A549 (cell line): ENCODE data around the gene IGFBP2. TPM values are rescaled to one million over a fixed set of nuclear protein-coding genes. Genes with fewer than 3 reads are reported as not detected.

ENCODE experiments used
- ATAC-seq, 2 experiments: fragments of 200-7000 bp in 1 of 2; fragments of >200 bp in 1 of 2; cut with Nextera tagmentation in 1 of 2; cut with Tn5 transposase in 1 of 2; 3 replicates each; pipeline versions ENCODE4 v1.8.0 to v1.9.1; 2018 to 2020; ENCODE audit warnings: mild to moderate bottlenecking in 1 of 2, moderate library complexity in 1 of 2
- CTCF ChIA-PET: fragments of 300-600 bp; sonication (Branson Sonifier 250); formaldehyde crosslinking; extraction: SDS; loops from one replicate; lab custom pipeline; 2021; ENCODE audit warnings: antibody characterized with exemption, inconsistent platforms; lab: Yijun Ruan, JAX
- POLR2A ChIA-PET: fragments of 350-600 bp; formaldehyde crosslinking; extraction: SDS; loops from one replicate; lab custom pipeline; 2021; ENCODE audit warnings: antibody characterized with exemption, inconsistent platforms; lab: Yijun Ruan, JAX
- DNase-seq, 2 experiments: peaks; one replicate each; pipeline versions ENCODE4 v3.0.0 to v3.0.0-alpha.2; 2011 to 2016; ENCODE audit warnings: low read depth in 1 of 2, low spot score in 1 of 2
- FAIRE-seq: peaks from 2 replicates; lab custom pipeline; 2011; peaks lifted over from hg19 to GRCh38; lab: Jason Lieb, UNC
- H3K27ac ChIP-seq, 2 experiments: fragments of >200 bp; sonication (Bioruptor Twin); formaldehyde crosslinking; 3 replicates each; pipeline ENCODE4 v1.5.1; 2016 to 2017
- H3K4me1 ChIP-seq: fragments of >200 bp; sonication (Bioruptor Twin); formaldehyde crosslinking; 3 replicates; pipeline ENCODE4 v1.6.1; 2016
- H3K4me2 ChIP-seq: fragments of >200 bp; sonication (Bioruptor Twin); formaldehyde crosslinking; 3 replicates; pipeline ENCODE4 v1.6.1; 2016
- H3K4me3 ChIP-seq: fragments of >200 bp; sonication (Bioruptor Twin); formaldehyde crosslinking; 3 replicates; pipeline ENCODE4 v1.5.1; 2016
- H3K9me3 ChIP-seq: fragments of >200 bp; sonication (Bioruptor Twin); formaldehyde crosslinking; 3 replicates; pipeline ENCODE4 v1.6.1; 2016
- ATOH8 ChIP-seq: fragments of 250-450 bp; sonication (Bioruptor Pico); IDR thresholded peaks from 2 replicates; pipeline ENCODE4 v1.5.0; 2020; ENCODE audit warnings: low read depth, mild to moderate bottlenecking, moderate library complexity
- BCL3 ChIP-seq: fragments of >200 bp; sonication (Bioruptor Twin); formaldehyde crosslinking; IDR thresholded peaks from 3 replicates; pipeline ENCODE4 v1.6.1; 2016
- CBX2 ChIP-seq: fragments of 200-600 bp; sonication (generic); IDR thresholded peaks from 2 replicates; pipeline ENCODE4 v1.6.1; 2016; ENCODE audit warnings: low read depth, mild to moderate bottlenecking, borderline replicate concordance
- CBX8 ChIP-seq: fragments of 200-600 bp; sonication (generic); IDR thresholded peaks from 2 replicates; pipeline ENCODE4 v1.6.1; 2016
- CEBPB ChIP-seq, 2 experiments: fragments of >200 bp in 1 of 2; sonication (Bioruptor Twin) in 1 of 2; formaldehyde crosslinking in 1 of 2; IDR thresholded peaks; 2 replicates each; pipeline ENCODE4 v1.6.1; 2012 to 2016
- EHF ChIP-seq: fragments of 250-450 bp; sonication (Bioruptor Pico); IDR thresholded peaks from 2 replicates; pipeline ENCODE4 v1.5.0; 2020; ENCODE audit warnings: mild to moderate bottlenecking
- ESRRA ChIP-seq: fragments of 150-350 bp; IDR thresholded peaks from 2 replicates; pipeline ENCODE4 v1.6.1; 2014; ENCODE audit warnings: mild to moderate bottlenecking, low read length, borderline replicate concordance
- FOSB ChIP-seq: fragments of 250-450 bp; sonication (Bioruptor Pico); IDR thresholded peaks from 2 replicates; pipeline ENCODE4 v1.5.0; 2020; ENCODE audit warnings: mild to moderate bottlenecking, moderate library complexity
- HOXA7 ChIP-seq: fragments of 250-450 bp; sonication (Bioruptor Pico); IDR thresholded peaks from 2 replicates; pipeline ENCODE4 v1.5.0; 2020; ENCODE audit warnings: mild to moderate bottlenecking, moderate library complexity
- KDM5A ChIP-seq: fragments of 200-600 bp; sonication (generic); IDR thresholded peaks from 2 replicates; pipeline ENCODE4 v1.6.1; 2016; ENCODE audit warnings: antibody characterized with exemption, mild to moderate bottlenecking
- NR3C1 ChIP-seq: fragments of >200 bp; sonication (Bioruptor Twin); formaldehyde crosslinking; IDR thresholded peaks from 3 replicates; pipeline ENCODE4 v1.6.1; 2017
- PBX3 ChIP-seq: IDR thresholded peaks from 2 replicates; pipeline ENCODE4 v1.6.1; 2012
- POLR2AphosphoS2 ChIP-seq: conservative IDR thresholded peaks from 2 replicates; pipeline ENCODE4 v1.6.1; 2012; ENCODE audit warnings: low read length, improper control_type of control experiment, inconsistent platforms
- RCOR1 ChIP-seq: fragments of 150-350 bp; IDR thresholded peaks from 2 replicates; pipeline ENCODE4 v1.6.1; 2014; ENCODE audit warnings: antibody characterized with exemption, low read length, low read depth
- REST ChIP-seq: fragments of 200-600 bp; sonication (generic); IDR thresholded peaks from 2 replicates; pipeline ENCODE4 v1.6.1; 2016; ENCODE audit warnings: antibody characterized with exemption, mild to moderate bottlenecking, moderate library complexity
- TFCP2L1 ChIP-seq: fragments of 250-450 bp; sonication (Bioruptor Pico); IDR thresholded peaks from 2 replicates; pipeline ENCODE4 v1.5.0; 2021; ENCODE audit warnings: mild to moderate bottlenecking
- TP53 ChIP-seq: fragments of 250-450 bp; sonication (Bioruptor Pico); IDR thresholded peaks from 2 replicates; pipeline ENCODE4 v1.5.0; 2021; ENCODE audit warnings: mild to moderate bottlenecking, moderate library complexity
- ZC3H11A ChIP-seq: fragments of 450-650 bp; IDR thresholded peaks from 2 replicates; pipeline ENCODE4 v1.6.1; 2014; ENCODE audit warnings: antibody characterized with exemption, mild to moderate bottlenecking
- ZNF302 ChIP-seq: fragments of 250-450 bp; sonication (Bioruptor Pico); IDR thresholded peaks from 2 replicates; pipeline ENCODE4 v1.9.0; 2021; ENCODE audit warnings: inconsistent platforms, mild to moderate bottlenecking, moderate library complexity
- WGBS: methylation state at CpG from one replicate; pipeline ENCODE4 v1.1.6; 2017; ENCODE audit errors: missing lambda C conversion rate; 5-methylcytosine and 5-hydroxymethylcytosine counted together
- polyA plus RNA-seq, 4 experiments: library from polyadenylated mRNA; depleted of rRNA in 3 of 4; stranded (reverse); fragments of >200 nt; fragmentation: RNase III in 1 of 4; extraction: RNeasy Plus Mini Kit Qiagen cat#74134 plus additional on column Dnase treatment in 1 of 4; gene quantifications; 2 replicates in 3 of 4; 3 replicates in 1 of 4; pipeline ENCODE4 v1.2.3, GENCODE V29; 2011 to 2017

Gene IGFBP2
- polyA plus RNA-seq, 2 of the 4 experiments (the other 2 are of a cell fraction), result 26.1 to 34.9 TPM

- H3K27ac ChIP-seq, result no peak overlapping the region
- no peak for DNase-seq
- H3K4me1 ChIP-seq, result 0 out of 3 replicates have a peak, but pooled peaks cover under 1% of the 10 kb centered on the region
- no peak overlapping the region for H3K4me3 ChIP-seq
- TF ChIP-seq PBX3 (no peak), FOSB (CRISPR knock-in tag) (no peak), HOXA7 (CRISPR knock-in tag) (no peak), TFCP2L1 (CRISPR knock-in tag) (no peak), RCOR1 (no peak), EHF (CRISPR knock-in tag) (no peak), CEBPB (IDR thresholded peaks at IDR 0.05) (no peak; a peak in 1 of 4 replicates), ZC3H11A (no peak), ESRRA (no peak), NR3C1 (no peak), ATOH8 (no peak), CBX8 (no peak), REST (no peak), ZNF302 (CRISPR knock-in tag) (no peak), TP53 (CRISPR knock-in tag) (no peak)
- TF ChIP-seq, all 56 proteins: peak for 0
- WGBS, result 53% methylated on average over 7 of the region's 7 CpGs
- no peak overlapping the region for H3K4me2 ChIP-seq
- FAIRE-seq (no peak), ATAC-seq (no peak)
- CTCF ChIA-PET, result interaction anchor here (0.5 to 0.6 kb wide), 2 partner anchors 640 to 809 kb away, joined by 3 to 4 read pairs; no protein-coding TSS in a partner anchor
- POLR2A ChIA-PET, result no interaction called here
- H3K9me3 ChIP-seq, result no peaks in the 10 kb centered on the region
Measured at GRCh38 chr2:216701544-216701943, 68.3 kb downstream of the IGFBP2 start.

- Histone ChIP-seq H3K9me3 (no peaks in the 10 kb centered on the region), H3K27ac (no peak overlapping the region), H3K4me3 (no peak overlapping the region), H3K4me1 (no peaks in the 10 kb centered on the region), H3K4me2 (no peak overlapping the region)
- TF ChIP-seq CBX2, result no peak
- no peak for TF ChIP-seq KDM5A
- no peak for TF ChIP-seq BCL3
- no peak for TF ChIP-seq POLR2AphosphoS2
- ChIA-PET CTCF (interaction anchor here (0.8 to 1.3 kb wide), 2 partner anchors 184 to 1011 kb away, joined by 3 to 6 read pairs; no protein-coding TSS in a partner anchor), POLR2A (no interaction called here)
- WGBS, result 60% methylated on average over 1 of the region's 1 CpG
- DNase-seq, result no peak
- FAIRE-seq, result no peak
- no peak for ATAC-seq
Measured at GRCh38 chr2:216702756-216703155, 69.5 kb downstream of the IGFBP2 start.
